Measurements from ENCODE around the gene CTNNA3. TPM values are rescaled to one million over a fixed set of nuclear protein-coding genes. Genes with fewer than 3 reads are reported as not detected.

CTNNA3 gene
- total RNA-seq, 1 experiment from 2014 or later: not detected

DNA sequence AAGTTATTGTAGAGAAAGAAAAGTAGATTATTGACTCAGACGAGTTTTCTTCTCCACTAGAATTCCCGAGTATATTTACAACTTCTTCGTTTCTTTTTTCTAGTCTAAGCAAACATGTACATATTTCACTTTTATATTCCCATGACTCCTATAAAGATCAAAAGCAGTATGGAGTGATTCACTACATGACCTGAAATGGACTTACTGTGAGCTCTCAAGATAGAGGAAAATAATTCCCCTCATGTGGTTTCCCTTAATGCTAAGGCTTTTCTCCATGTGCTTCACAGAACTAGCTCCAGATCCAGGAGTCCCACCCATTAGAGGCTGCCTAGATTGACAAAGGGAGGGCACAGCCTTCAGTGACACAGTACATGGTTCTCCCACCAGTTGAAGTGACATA is 1593.2 kb downstream of the CTNNA3 start:
- no peak for DNase-seq (ENCODE audit: low spot score)

DNA sequence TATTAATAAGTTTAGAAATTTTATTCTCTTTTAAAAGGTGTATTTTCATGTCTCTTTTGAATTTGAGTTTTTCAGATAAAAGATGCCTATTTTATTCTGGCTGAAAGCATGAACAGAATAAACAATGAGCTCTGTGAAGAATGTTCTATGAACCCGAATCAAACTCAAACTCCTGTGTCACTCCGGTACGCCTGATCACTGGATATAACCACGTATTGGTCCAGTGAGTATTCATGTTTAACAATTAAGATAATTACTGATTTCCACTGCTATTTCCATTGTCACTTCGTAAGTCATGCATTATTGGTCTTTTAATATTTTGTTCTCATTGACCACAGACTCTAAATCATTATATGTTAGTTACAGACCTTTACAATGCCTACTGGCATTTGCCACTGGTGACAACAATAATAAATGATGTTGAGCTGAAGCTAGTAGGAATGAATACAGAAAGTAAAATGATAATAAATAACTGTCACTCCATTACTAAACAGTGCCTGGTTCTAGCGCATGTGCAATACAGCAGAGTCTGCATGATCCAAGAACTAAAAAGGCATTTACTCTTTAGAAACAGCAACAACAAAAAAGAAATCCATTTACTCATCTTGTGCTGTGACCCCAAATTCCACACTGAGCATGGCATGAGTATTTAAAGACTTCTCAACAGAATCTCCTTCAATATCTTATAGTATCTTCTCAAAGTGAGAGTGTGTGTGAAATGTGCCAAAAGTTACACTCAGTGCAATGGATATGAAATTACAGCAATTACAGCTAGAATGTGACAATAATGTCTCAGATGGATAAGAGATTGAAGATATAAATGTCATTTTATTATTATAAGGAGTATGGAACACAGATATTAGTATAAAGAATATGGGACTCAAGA is 1597.2 kb downstream of the CTNNA3 start:
- no peak for DNase-seq (ENCODE audit: low spot score)

DNA sequence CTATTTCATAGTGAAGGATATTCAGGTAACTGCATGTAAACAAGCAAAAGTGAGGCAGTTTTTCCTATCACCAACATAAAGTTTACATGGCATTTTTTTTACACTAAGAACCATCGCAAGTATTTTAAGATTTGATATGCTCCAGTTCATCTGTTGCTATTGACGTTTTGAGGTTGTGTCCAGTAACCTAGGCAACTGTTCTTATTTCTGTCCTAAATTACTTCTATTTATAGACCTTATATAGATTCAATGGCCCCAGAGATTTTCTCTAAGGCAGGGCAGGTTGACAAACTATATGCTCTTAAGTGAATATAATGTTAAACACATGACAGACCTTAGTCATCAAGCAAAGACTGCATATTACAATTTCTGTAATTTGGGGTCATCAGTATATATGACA is 1600.4 kb downstream of the CTNNA3 start:
- DNase-seq (ENCODE audit: low spot score): no peak

DNA sequence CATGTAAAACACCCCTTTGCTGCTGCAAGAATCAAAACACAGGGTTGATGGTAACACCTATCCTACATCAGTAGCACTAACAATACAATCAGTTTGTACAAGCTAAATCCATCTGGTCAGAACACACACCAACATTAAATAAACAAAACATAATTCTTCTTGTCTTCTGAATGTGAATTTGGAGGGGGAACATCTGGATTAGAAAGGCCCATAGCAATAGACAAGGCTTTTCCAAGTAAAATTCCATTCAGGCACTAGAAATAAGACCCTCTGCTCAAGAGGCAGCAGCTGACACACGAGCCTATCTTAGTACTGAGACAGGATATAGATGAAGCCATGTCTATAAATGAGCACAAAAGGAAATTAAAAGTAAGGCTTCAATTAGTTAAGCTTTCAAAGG is 1610.1 kb downstream of the CTNNA3 start:
- no peak for DNase-seq (ENCODE audit: low spot score)

DNA sequence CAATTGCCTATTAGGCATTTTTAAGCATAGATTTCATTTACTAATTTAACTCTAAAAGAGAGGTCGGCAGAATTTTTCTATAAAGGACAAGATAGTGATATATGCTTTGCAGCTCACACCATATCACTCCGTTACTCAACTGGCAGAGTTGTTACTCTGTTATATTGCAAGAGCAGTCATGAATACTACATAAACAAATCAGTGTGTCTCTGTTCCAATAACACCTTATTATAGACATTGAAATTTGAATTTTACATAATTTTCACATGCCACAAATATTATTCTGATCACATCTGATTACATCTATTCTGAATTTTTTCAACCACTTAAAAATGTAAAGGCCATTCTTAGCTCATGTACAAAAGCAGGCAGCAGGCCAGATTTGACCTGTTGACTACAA is 1624.1 kb downstream of the CTNNA3 start:
- DNase-seq (ENCODE audit: low spot score): no peak

DNA sequence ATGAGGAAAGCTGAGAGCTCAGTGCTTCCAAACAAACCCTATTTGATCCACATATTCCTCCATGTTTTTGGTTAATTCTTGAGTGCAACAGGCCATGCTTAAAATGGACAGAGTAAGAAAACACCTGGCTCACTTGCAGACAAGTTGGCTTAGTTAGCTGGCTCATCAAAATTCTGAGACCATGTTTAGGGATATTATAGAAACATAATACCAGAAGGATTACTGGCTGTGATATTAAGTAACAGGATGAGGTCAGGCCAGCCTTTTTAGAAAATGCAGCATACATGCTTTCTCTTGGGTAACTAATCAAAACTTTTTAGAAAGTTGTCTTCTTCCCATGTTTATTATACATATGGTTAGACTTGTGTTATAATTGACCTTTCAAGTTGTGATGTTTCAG is 1637.4 kb downstream of the CTNNA3 start:
- DNase-seq (ENCODE audit: low spot score): no peak

DNA sequence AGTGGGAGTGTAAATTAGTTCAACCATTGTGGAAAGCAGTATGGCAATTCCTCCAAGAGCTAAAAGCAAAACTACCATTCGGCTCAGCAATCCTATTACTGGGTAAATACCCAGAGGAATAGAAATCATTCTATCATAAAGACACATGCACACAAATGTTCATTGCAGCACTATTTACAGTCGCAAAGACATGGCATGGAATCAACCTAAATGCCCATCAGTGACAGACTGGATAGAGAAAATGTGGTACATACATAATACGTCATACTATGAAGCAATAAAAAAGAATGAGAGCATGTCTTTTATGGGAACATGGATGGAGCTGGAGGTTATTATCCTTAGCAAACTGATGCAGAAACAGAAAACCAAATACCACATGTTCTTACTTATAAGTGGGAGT is 1646.7 kb downstream of the CTNNA3 start:
- no peak for DNase-seq (ENCODE audit: low spot score)

DNA sequence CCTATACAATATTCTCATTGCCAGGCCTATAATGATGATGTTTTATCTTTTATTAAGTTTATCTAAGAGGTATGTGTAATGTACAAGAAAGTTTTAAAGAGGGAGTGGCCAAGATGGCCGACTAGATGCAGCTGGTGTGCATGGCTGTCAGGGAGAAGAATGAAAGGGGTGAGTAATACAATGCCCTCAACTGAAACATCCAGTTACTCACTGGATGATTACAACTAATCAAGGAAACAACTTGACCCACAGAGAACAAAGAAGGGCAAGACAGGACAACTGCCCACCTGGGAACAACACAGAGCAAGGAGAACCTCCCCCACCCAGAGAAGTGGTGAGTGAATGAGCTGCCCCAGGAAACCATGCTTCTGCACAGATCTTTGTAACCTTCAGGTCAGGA is 1650.1 kb downstream of the CTNNA3 start:
- DNase-seq (ENCODE audit: low spot score): no peak

DNA sequence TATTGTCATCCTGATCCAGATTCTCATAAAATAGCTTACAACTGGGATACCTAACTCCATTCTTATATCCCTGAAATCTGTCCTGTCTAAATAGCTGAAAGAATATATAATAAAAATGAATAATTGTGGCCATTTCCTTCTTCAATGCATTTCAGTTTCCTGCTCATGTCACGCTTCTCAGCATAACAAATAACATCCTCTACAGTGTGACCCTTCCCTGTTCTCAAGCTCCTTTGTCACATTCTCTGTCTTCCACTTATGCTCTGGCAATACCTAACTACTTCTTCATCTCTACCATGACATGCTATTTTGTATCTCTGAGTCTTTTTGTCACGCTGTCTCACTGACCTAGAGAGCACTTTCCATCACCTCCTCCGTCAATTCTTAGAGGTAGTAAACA is 1654.2 kb downstream of the CTNNA3 start:
- no peak for DNase-seq (ENCODE audit: low spot score)

DNA sequence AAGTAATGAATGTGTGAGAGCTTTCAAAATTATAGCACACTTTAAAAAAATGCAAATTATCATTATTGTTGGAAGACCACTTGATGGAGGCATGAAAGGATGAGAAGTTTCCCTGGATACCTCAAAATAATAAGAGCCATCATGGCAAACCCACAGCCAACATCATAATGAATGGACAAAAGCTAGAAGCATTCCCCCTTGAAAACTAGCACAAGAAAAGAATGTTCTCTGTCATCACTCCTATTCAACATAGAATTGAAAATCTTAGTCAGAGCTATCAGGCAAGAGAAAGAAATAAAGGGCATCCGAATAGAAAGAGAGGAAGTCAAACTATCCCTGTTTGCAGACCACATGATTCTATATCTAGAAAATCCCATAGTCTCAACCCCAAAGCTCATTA is 1657.4 kb downstream of the CTNNA3 start:
- no peak for DNase-seq (ENCODE audit: low spot score)

DNA sequence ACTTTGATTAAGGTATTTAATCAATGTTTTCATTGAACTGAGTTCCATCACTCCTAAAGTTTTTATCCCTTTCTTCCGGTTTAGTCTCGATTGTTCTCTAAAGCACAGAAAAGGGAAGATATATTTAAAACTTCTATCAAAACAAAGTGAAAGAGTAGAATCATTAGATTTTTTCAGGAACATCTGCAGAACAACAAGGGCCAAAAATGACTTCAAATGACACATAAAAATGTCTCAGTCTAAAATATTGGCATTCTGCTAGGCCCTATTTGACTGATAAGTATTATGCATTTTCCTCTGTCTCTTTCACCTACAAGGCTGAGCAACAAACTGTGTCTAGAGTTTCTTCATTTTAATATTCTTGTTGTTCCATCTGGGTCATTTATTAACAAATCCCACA is 1669.7 kb downstream of the CTNNA3 start:
- DNase-seq (ENCODE audit: low spot score): no peak

DNA sequence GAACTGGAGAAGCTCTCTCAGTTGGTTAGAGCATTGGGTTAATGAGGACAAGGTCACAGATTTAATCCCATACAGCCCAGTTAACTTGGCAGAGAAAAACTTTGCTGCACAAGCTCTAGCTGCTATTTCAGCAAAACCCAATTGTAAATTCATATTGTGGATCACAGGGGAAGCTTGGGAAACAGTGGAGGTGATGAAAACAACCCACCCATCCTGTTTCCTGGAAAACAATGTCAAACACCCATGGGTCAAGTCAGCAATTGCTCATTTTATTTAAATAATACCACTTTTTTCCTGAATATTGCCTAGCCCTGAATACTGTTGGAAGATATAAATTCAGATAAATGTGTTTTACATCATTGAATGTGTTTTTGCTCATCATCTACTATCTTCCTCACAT is 1670.8 kb downstream of the CTNNA3 start:
- DNase-seq (ENCODE audit: low spot score): no peak

DNA sequence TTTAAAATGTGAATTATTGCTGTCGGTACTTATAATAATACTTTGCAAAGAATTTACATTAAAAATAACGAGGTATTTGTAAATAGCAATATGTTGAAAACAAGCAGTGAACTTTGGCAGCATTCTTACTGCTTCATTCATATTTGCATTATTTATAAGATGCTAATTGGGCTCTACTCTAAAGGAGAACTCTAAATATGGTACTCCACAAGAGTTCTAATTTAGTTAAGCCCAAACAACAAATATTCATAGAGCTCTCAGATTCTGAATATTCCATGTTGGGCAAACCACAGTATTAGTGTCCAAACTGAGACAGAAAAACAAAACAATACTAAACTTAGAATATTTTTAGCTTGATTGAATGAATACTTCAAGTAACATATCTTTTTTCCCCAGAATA is 1674.6 kb downstream of the CTNNA3 start:
- DNase-seq (ENCODE audit: low spot score): no peak

DNA sequence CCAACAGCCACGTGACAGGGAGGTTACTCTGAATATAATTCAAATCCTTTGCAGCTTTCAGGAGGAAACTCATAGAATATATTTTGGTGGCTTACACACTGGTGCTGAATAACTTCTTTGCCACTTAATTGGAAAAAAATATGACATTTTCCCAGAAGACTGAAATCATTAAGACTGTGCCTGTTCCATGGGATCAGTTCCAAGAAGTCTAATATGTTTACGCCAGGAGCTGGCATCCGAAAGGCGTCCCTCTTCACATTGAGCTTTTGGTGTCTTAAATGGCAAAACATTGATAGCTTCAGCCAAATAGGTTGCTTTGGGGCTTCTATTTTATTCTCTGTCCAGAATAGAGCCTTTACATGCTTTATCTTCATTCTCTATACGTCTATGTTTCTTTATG is 1687.8 kb downstream of the CTNNA3 start:
- DNase-seq (ENCODE audit: low spot score): no peak

DNA sequence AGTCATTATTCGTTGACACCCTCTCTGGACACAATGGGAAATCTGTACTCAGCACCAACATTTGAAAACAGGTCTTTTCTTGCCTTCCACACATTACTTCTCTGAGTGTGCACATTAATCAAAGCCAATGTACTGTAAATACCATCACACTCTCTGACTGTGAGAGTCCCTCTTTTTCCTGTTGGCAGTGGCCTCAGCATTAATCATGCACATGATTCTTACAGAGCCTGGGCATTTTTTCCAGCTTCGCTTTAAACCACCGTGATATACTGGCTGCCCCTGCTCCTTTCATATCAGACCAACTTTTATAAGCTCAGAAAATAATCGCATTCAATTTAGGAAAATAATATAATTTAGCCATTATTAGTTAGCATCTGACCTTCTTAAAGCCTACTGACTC is 1689.6 kb downstream of the CTNNA3 start:
- no peak for DNase-seq (ENCODE audit: low spot score)

DNA sequence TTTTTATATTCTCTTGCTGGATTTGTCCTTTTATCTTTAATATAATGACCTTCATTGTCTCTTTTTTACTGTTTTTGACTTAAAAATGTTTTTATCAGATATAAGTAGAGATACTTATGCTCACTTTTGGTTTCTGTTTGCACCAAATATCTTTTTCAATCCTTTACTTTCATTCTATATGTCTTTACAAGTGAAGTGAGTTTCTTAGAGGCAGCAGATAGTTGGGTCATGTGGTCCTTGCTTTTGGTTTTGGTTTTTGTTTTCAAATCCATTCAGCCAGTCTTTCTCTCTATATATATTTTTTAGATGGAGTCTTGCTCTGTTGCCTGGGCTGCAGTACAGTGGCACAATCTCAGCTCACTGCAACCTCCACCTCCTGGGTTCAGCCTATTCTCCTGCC is 1702.5 kb downstream of the CTNNA3 start:
- DNase-seq (ENCODE audit: low spot score): no peak

DNA sequence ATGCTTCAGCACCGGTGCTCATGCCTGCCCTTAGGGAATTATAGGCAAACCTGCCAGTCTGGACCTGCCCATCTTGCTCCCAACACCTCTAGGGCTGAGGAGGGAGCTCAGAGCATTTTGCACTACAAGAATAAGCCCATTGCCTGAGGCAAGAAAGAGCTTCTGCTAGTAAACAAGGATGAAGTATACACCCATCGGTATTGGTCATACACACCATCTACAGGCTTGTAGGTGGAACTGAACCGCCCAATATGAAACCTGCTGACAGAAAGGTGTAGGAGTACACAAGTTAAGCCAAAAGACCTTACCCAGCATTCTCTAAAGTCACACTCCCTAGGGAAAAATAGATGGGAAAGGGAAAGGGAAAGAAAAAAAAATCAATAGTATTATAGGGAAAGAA is 1727.1 kb downstream of the CTNNA3 start:
- no peak for DNase-seq (ENCODE audit: low spot score)

DNA sequence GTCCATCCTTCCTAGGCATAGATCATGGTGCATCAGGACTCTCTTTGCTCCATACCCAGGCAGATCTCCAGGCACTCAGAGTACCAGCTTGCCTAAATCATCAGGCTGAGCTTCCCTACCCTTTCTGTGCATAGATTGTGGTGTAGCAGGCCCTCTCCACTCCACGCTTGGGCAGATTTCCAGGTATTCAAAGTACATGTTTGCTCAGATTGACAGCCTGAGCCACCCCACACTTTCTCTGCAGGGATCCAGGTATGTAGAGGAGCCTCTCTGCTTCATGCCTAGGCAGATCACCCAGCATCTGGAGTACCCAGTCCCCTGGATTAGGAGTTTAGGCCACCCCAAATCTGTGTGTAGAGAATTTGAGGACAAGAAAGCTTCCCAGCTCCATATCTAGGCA is 1727.6 kb downstream of the CTNNA3 start:
- no peak for DNase-seq (ENCODE audit: low spot score)

DNA sequence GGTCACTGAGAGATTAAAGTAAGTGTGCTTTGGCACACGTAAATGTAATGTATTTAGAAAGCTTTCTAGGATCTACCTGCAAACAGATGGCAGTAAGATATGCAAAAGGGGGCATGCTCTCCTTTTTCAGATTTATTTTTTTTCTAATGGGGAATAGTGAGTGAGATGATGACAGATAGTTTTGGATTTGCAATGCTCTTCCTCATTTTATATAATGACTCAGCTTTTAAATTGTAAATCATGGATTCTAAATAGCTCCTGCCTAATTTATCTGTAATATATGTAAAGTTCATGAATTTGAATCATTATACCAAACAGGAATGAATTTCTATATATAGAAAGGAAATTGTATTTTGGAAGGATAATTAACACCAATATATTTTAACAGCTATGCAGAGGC is 1731.8 kb downstream of the CTNNA3 start:
- no peak for DNase-seq (ENCODE audit: low spot score)

DNA sequence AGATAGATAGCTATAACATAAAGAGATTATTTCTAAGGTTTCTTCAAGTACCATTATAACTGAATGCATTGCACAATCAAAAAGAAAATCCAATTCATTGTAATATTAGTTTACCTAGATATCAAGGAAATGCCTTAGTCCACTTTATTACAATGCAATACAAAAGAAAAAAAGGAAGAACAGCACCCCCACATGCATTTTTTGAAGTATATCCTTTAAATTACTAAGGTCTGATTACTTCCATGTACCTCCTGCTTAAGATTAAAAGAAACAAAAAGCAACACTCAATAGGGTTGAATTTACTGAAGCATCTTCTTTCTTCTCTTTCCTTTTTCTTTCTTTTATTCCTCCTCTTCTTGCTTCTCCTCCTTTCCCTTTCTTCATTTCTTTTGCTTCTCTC is 1743.9 kb downstream of the CTNNA3 start:
- no peak for DNase-seq (ENCODE audit: low spot score)

DNA sequence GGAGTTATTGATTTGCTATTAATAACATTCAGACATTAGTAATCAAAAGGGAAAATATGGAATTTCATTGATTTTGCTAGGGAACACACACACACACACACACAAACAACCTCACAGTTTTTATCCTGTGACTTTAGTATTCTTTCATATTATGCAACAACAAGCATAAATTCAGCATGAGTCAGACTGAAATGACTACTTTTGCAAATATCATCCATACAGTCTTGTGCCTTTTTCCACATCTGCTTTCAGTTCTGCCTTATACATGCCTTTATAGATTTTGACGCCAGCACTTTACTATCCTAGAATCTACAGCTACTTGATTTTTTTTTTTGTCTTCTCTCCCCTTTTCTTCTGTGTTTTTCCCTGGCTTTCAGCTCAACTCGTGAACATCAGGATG is 1745.9 kb downstream of the CTNNA3 start:
- DNase-seq (ENCODE audit: low spot score): no peak

DNA sequence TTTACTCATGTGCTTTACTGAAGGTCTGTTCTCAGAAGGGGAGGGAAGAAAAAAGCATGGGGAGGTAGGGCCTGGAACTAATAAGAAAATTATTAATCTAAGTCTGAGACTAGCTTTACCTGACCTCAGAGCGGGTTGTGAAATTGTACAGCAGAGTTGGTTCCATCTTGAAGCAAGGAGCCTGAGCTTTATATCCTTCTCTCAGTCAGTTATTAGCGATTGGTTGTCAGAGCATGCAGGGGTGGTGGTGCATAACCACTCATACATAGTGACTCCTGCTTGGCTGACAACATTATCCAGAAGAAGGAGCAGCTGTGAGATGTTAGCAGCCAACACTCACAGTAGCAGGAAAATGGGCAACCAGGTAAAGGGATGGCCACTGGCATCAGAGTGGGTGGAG is 1746.5 kb downstream of the CTNNA3 start:
- DNase-seq (ENCODE audit: low spot score): no peak

DNA sequence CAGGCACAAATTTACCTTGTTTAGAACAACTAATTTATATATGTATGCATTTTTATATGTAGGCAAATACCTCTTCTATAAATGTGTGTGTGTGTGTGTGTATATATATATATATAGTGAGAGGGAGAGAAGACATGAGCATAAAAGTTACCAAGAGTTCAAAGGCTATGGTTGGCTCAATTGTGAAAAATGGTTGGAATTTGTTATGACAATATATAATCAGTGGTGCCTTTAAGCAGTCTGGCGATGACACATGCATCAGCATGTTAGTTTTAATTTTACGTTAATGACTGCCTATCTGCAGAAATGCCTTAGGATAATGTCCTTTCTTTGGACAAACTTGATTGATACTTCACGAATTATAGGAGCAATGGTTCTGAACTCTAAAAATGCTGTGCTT is 1750.9 kb downstream of the CTNNA3 start:
- DNase-seq (ENCODE audit: low spot score): no peak

DNA sequence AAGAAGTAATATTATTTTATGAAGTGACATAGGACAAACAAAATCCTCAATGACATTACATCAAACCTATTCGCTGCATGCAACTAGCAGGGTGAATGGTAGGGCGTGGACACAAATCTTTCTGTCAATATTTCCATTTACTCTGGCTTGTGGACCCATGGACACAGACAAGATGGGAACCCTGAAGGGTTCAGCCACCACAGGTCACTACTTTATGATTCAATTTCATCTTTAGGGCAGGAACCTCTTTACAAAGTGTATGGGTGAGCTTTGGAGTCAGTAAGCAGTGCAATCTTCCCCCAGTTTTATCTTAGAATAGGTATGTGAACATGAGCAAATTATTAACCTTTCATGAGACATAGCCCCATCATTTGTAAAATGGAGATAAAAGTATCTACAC is 1752.5 kb downstream of the CTNNA3 start:
- DNase-seq (ENCODE audit: low spot score): no peak
